GM21825 (cell line): ENCODE data around the gene ABHD17A.

Experiments
- ATAC-seq: cut with Tn5 transposase; IDR thresholded peaks from one replicate; pipeline ENCODE4 v1.9.1; 2021; ENCODE audit warnings: mild to moderate bottlenecking, moderate library complexity; ENCODE audit not compliant: unreplicated experiment

Gene ABHD17A

DNA sequence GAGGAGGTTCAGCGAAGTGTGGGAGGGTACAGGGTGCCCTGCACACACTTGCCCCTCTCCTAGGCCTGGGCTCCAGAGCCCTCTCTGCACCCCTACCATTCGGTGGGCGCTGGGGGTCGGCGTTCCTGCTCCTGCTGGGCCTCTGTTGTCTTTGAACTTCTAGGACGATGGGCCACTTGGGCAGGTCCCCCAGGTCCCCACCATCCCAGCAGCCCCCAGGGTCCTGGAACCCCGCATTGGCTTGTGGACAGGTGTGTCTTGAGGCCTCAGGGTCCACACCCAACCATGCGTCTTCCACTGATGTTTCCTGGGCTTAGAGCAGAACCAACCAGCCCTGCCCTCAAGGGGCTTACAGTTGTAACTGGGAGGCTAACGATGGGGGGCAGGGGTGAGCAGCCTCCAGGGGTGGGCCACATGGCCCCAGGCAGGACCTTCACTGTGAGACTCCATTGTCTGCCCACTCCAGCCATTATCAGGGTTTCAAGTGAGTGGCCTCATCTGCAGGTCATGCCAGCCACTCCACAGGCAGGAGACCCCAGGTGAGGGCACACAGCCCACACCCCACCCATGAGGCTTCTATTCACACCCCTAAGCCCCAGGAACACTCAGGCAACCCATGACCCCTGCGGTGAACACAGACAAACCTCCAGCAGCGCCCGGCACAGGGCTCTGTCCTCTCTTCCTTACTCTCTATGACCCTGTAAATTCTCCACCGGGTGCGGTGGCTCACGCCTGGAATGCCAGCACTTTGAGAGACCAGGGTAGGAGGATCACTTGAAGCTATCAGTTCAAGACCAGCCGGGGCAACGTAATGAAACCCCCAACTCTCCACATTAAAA lies 19.9 kb downstream of the ABHD17A start:
- no peak for ATAC-seq

DNA sequence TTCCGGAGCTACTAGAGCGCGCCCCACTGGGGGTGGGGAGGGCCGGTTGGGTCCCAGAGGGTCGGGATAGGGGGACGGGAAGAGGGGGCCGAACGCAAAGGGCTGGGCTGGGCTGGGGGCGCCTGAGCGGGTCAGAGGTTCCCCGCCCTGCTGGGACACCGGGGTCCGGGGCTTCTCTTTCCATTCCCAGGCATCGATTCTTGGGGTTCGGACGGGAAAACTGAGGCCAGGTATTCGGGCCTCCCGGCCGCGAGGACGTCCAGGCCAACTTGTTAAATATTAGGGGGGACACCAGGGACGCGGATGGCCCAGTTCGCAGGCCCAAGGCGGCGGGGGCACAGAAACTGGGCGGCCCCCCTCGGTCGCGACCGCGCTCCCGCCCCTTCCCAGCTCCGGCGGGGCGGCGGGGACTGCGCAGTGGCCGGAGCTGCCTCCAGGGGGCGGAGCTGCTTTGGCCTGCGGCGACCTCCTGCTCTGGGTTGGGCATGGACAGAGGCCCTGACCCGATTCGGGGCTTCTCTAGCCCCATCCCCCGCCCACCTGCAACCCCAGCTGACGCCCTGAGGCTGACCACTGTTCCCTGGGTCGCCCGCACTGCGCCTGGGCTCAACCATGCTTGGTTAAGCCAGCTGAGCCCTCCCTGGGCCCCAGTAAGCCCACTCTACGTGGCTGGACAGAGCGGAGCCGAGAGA lies 20.7 kb downstream of the ABHD17A start:
- peak; percentile 33 for ATAC-seq

DNA sequence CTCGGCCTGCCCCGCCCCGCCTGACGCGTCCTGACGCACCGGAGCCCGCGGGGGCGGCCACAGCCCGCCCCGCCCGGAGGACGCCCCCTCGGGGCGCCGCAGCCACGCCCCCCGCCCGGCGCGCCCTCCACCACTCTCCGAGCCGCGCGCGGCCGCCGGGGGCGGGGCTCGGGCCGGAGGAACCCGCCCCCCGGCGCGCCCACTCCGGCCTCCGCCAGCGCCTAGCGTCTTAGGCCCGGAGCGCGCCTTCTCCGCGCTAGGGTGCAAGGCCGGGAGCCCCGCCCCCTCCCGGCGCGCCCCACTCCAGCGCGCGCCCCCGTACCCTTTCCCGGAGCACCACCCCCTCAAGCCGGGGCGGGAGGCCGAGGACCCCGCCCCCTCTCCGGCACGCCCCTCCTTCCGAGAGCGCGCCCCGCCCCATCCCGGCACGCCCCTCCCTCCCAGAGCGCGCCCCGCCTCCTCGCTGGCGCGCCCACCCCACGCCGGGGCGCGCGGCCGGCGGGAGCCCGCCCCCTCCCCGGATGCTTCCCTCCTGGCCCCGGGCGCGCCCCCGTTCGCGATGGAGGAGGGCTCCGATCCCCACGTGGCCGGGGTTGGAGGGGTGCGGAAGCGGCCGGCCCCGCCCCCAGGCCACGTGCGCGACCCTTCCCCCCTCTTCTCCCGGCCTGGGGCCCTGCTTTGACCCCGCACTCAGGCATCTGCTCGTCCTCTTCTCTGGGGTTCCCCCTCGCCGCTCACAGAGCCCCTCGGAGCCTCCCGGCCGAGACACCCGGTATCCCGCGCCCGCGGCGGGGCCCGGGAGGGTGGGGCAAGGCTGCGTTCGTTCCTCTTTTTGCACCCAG lies 21.4 kb downstream of the ABHD17A start:
- peak; percentile 48 for ATAC-seq

DNA sequence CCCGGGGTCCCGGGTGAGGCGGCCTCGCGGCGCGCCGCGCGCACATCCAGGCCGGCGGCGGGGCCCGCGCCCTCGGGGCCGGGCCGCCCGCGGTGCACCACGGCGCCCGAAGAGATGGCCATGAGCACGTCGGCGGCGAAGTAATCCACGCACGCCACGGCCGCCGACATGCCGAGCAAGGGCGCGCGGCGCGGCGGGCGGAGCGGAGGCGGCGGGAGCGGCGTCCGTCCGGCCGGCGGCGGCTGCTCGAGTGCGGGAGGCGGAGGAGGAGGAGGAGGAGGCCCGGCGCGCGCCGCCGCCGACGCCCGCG lies 22.0 kb downstream of the ABHD17A start, which contains the start of gene KLF16:
Gene KLF16 (minus strand): TSS at position 252 of the 310 bp plus-strand sequence. CDS start 82 bp downstream, at position 170.
- ATAC-seq = peak; percentile 2

DNA sequence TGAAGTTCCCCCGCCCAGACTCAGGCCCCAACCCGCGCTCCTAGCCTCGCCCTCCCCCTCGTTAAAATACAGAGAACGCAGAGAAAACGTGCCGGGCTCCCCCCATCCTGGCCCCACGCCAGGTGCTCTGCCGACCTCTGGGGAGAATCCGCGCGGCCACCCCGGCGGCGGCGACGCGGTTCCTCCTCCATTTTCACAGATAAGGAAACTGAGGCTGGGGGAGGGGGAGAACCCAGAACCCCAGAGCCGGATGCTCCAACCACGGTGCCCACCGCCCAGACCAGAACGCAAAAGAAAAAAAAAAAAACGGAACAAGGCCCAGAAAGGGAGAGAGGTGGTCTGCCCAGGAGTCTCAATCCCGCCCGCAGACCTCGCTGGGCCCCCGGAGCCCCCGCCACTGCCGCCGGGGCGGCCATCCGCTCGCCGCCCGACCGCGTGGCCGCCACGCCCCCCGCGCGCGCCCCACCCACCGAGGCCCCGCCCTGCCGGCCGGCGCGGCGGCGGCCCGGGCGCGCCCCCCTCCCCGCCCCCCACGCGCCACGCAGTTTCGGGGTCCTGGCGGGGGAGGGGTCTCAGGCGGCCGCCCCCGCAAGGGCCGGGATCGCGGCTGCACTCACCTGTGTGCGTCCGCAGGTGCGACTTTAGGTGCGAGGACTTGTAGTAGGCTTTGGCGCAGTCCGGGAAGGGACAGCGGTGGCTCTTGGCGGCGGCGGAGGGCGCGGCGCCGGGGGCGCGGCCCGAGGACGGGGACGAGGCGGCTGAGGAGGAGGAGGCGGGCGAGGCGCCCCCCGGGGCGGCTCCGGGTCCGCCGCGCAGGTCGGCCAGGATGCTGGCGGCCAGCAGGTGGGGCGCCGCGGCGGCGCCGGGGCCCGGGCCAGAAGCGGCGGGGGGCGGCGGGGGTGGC lies 22.6 kb downstream of the ABHD17A start:
- peak; percentile 3 for ATAC-seq

DNA sequence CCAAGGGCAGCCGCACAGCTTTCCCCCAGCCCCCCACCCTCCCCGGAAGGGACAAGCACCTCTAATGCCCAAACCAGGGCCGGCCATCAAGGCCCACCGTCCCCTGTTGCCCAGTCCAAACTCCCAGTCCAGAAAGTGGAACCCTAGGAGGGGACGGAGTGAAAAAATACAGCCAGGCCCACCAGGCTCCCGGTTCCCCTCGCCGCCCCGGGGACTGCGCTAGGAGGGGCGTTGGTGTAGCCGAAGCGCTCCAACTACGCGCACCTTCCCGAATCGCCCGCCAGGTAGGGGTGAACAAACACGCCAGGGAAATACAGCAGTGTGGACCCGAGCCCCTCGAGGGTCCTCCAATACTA lies 23.2 kb downstream of the ABHD17A start:
- ATAC-seq = no peak

DNA sequence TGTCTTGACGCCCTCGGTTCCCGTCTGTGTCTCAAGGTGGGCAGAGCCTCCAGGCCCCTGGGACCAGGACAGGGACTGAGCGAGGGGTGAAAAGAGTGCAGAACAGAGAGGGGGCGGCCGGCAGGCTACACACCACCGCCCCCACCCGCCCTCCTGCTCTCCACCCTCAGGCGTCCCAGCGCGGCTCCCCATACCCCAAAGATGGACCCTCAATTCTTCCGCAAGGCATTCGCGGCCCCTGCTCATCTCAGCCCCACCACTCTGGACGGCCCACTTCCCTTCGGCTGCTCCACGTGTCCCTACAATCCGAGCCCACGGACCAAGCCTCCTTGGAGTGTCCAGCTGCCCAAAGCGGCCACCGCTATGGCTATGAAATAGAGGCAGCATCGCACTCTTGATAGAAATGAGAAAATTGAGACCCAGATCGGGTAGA lies 23.7 kb downstream of the ABHD17A start:
- no peak for ATAC-seq

DNA sequence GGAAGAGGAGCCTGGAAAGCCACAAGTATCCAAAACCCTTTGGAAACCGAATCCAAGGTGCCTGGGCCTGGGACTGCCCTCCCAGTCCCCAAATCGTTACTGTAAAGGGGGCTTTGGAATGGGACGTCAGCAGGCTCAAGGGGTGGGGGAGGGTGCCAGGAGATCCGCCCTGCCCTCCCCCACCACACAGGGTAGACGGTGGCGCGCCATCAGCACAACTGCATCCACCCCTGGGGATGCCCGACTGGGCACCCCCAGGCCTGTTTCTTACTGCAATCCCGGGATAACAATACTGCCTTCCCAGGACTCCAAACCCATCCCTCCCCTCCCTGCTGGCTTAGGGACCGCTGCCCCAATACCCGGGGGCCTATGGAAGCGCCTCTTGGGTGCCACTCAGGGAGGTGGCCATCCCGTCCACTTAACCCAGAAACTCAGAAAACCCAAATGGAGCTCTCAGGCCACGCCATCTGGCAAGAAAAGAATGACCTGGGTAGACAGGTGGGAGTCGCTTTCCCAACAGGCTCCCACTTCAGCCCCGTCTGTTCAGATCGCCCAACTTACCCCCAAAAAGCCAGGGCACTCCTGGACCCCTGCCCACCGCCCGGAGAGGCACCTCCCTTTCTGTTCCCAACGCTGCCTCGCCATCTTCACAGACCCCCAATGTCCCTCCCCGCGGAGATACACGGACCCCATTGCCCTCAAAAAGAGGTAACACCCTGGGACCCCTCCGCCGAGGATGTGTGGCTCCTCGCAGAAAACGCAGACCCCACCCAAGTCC lies 24.3 kb downstream of the ABHD17A start:
- no peak for ATAC-seq

DNA sequence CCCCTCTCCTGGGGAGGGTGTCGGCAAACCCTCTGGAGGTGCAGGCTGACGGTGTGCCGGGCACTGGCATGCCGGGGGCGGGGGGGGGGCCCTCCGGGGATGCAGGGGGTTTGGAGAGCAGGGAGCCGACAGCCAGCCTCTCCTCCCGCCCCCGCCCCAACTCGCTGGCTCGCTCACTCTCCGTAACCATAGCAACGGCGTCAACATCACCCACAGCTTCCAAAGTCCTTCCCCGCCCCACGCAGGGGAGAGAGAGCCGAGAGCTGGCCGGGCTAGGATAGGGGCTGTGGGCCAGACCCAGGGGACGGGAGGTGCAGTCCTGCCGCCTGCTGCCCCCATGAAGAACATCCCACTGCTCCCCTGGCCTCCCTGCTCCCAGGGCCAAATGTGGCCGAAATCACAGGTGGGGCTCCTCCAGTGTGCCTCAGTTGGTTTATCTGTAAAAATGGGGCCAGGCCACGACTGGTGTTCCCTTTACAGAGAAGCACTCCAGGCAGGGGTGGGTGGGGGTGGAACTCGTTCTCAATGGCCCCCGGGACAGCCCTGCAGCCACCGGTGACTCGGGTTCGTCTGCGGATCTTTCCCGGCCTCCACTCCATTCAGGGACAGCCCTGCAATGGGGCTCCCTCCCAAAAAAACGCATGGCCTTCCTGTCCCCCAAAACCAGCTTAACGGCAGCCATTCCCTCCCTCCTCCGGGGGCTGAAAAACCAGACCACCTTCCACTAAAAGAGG lies 25.1 kb downstream of the ABHD17A start:
- ATAC-seq = no peak

DNA sequence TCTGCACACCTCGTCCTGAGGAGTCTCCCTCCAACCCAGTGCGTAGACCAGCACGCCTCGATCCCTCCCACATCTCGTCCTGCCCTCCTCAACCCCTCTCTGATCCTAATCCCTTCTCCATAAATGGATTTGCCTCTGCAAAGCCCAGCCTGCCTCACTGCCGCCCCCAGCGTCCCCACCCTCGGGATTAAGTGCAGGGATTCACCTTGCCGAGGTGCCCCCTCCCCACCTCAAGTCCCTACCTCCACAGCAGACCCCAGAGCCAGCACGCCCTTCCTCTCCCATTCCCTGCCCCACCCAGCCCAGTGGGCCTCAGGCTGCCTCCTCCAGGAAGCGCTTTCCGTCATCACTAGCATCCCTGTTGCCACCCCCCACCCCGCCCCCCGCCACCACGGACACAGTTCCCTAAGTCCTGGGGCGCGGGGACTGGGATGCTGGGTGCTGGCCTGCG lies 25.9 kb downstream of the ABHD17A start:
- no peak for ATAC-seq

DNA sequence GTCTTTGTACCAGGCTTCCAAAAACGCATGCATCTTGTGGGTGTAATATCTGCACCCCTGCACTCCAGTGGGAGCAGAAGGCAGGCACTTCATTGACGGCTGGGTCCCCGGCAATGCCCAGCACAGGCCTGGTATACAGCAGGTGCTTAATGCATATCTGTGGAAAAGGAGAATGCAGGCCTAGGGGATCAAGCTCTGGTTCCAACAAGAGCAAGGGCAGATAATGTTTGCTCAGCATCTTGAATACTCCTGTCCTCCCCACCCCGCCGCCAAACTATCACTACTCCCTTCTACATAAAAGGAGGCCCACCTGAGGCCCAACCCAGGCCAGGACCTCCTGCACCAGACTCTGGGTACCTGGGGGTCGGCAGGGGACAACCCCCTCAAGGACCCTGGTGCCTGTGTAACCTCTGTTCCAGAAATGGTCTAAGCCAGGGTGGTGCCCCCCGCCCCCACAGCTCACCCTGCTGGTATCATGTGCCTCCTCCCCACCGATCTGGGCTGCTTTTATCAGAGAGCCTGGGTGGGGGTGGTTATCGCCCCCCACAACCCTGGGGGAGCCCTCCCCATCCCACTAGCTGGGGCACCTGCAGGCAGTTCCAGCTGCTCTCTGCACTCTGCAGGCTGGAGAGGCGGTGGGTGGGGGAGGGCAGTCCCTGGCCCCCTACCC lies 26.7 kb downstream of the ABHD17A start:
- ATAC-seq = no peak

DNA sequence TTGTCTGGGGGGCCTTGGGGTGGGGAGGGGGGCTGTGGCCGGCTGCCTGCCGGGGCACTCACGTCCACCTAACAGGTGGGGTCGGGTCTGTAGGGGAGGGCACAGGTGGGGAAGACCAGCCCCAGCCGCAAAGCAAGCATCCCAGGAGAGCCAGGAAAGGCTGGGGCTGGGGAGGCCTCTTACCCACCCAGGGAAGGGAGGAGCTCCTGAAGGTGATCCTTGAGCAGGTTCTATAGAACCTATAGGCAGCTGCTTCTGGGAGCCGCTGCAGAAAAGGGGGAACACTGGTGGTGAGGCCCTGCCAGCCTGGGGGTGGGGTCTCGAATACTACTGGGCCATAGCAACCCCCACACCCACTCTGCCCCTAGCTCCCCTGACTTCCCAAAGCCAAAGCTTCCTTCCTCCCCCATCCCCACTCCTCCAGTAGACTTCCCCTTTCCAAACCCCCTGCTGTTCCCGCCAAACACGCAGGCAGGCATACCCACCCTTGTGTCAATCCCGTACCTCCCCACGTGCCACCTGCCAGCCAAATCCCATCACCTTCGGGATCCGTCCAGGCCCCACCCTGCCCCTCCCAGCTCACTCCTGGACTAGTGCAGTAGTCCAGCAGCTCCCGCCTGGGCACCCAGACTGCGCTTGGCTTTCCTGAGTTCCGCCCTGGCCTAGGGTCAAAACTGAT lies 27.5 kb downstream of the ABHD17A start:
- ATAC-seq = no peak

DNA sequence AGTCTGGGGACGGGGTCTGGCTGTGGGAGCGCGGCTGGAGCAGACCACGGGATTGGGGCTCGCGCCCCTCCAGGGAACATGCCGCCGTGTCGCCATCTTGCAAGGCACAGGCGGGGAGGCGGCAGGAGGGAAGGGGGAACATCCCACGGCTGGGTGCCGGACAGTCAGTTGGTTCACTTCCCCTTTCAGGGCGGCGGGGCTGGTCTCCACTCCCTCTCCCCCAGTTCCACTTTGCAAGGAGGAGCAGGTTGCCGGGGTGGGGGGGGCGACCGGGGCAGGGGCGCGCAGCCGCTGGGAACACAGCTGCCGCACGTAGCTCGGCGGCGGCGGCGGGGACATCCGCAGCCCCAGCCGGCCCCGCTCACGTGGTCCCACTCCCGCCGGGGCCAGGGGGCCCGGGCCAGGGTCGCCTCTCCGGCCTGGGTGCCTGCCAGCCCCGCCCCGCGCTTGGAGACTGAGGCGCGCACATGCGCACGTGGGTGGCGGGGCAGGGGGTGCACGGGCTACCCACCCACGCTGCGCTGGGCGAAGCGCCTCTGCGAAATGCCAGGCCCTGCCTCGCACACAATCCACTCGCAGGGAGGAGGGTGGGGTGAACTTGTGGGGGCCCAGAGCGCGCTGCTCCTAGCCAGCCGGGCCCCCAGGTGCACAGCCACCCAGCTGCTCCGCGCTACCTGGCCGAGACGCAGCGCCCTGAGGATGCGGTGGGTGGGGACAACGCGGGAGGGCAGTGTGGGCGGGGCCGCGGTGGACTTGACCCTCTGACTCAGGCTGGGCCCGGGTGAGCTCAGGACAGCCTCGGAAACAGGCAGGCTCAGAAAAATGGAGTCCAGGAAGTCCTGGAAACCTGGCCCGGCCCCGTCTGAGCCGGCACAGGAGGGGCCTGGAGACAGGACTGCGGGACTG lies 28.3 kb downstream of the ABHD17A start:
- no peak for ATAC-seq

DNA sequence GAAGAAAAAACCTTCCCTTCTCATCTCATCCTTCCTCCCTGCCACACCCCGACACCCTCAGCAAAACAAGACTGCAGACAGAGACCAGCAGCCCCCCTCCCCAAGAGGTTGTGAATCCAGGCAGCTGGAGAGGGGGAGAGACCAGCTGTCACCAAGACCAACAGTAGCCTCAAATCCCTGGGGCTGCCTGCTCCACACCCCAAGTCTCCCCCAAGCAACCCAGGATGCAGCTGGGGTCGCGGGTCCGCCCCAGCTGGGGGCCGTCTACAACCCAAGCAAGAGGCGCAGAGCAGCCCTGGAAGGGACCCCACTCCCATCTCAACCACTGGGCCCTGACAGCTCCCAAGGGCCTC lies 29.0 kb downstream of the ABHD17A start:
- ATAC-seq = no peak

DNA sequence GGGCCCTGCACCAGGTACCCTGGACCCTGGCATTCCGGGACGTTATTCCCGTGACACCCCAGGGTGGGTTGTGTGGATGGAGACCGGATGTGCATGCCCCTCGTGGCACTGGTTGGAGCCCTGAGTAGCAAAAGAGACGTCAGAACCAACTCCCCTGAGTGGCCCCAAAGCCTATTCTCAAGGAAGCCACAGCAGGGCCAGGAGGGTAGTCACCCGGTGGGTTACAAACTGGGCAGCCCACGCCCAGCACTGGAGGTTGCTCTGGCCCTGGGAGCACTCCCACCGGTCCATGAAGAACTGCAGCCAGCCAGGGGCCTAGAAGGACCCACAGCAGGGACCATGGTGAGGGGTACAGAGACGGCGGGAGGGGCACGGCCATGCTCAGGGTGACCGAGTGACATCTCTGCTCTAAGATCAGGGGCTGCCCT lies 29.5 kb downstream of the ABHD17A start:
- peak; percentile 1 for ATAC-seq

DNA sequence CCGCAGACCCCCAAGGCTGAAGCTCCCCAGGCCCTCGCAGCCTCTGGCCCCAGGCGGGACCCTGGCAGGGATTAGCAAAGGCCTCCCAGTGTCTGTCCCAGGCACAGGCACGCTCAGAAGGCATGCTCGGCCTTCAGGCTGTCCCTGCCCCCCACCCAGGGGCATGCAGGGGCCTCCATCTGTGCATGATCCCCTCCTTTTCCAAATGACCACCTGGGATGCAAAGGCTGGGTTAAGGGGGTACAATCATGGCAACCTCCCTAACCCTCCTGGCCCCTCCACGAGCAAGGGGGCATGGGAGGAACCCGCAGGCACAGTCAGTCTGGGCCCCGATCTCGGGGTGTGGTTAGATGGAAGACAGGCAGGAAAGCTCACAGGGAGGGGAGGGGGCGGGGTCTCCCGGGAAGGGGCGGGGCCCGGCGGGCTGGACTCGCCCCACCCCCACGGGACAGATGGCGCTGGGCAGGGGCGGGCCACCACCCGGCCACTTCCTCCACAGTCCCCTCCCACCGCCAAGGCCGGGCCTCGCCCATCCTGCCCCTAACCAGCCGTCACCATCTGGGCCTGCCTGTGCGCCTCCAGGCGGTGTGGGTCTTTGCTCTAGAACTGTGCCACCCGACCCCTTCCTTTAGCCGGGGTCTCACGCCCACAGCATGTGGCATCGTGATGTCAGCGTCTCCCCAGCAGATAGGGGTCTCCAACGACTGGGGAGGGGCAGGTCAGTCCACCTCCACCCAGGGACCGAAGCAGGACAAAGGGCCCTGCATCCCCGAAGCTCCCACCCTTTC lies 30.1 kb downstream of the ABHD17A start:
- peak; percentile 41 for ATAC-seq
